K562 (cell line): ENCODE data around the gene TMEM164. TPM values are rescaled to one million over a fixed set of nuclear protein-coding genes. Genes with fewer than 3 reads are reported as not detected.

Source experiments
- ATAC-seq: fragments of 200-7000 bp; cut with Tn5 transposase; 3 replicates; pipeline ENCODE4 v1.9.1; 2020; ENCODE audit warnings: moderate library complexity
- BruUV-seq: library from RNA; stranded (reverse); fragments of 400-500 nt; replicated peaks from 2 replicates; lab custom pipeline; 2021; lab: Mats Ljungman, UMichigan
- CTCF ChIA-PET: fragments of 300-600 bp; formaldehyde crosslinking; extraction: SDS; loops from one replicate; lab custom pipeline; 2021; ENCODE audit warnings: low intra/inter-chr PET ratio; lab: Yijun Ruan, JAX
- POLR2A ChIA-PET: fragments of 300-600, 350-650 bp; sonication (Branson Sonifier 250); formaldehyde crosslinking; extraction: SDS; loops from one replicate; lab custom pipeline; 2021; ENCODE audit warnings: antibody characterized with exemption, inconsistent platforms; lab: Yijun Ruan, JAX
- DNase-seq, 4 experiments: peaks; one replicate each; pipeline versions ENCODE4 v3.0.0 to v3.0.0-alpha.2; 2011 to 2018; ENCODE audit warnings: low spot score in 3 of 4, mixed read lengths in 3 of 4; ENCODE audit errors: extremely low read depth in 1 of 4
- FAIRE-seq: peaks from 2 replicates; lab custom pipeline; 2011; peaks lifted over from hg19 to GRCh38; lab: Jason Lieb, UNC
- H2AFZ ChIP-seq: 2 replicates; pipeline ENCODE4 v1.6.0; 2011; ENCODE audit warnings: low read depth, low read length, control low read depth, inconsistent platforms
- H3K27ac ChIP-seq: fragments of 200-600 bp; 3 replicates; pipeline ENCODE4 v1.8.0; 2011; ENCODE audit warnings: low read depth, mild to moderate bottlenecking, control low read depth, inconsistent platforms, low read length, moderate library complexity, mixed read lengths; ENCODE audit errors: extremely low read depth
- H3K27me3 ChIP-seq, 2 experiments: fragments of 300-600 bp in 1 of 2; 2 replicates in 1 of 2; 3 replicates in 1 of 2; pipeline versions ENCODE4 v1.6.0 to v1.8.0; 2011; ENCODE audit warnings: inconsistent platforms in 2 of 2, low read length in 2 of 2, mild to moderate bottlenecking in 1 of 2, mixed read lengths in 1 of 2, moderate library complexity in 1 of 2; ENCODE audit not compliant: control insufficient read depth in 2 of 2, insufficient read depth in 2 of 2
- H3K36me3 ChIP-seq: fragments of 300-600 bp; 3 replicates; pipeline ENCODE4 v1.8.0; 2011; ENCODE audit warnings: mild to moderate bottlenecking, low read length, inconsistent platforms; ENCODE audit not compliant: control insufficient read depth, insufficient read depth
- H3K4me1 ChIP-seq, 2 experiments: fragments of 200-600 bp in 1 of 2; replicated peaks in 1 of 2; 2 replicates in 1 of 2; 3 replicates in 1 of 2; pipeline versions ENCODE4 v1.5.1 to v1.8.0; 2011; ENCODE audit warnings: inconsistent platforms in 2 of 2, low read length in 2 of 2, mild to moderate bottlenecking in 1 of 2, mixed read lengths in 1 of 2, moderate library complexity in 1 of 2; ENCODE audit not compliant: control insufficient read depth in 2 of 2, insufficient read depth in 2 of 2
- H3K4me2 ChIP-seq: 2 replicates; pipeline ENCODE4 v1.6.1; 2011; ENCODE audit warnings: low read length, control low read depth, inconsistent platforms, mixed read lengths; ENCODE audit not compliant: insufficient read depth
- H3K4me3 ChIP-seq: fragments of 200-600 bp; sonication (generic), shearing (Covaris generic); 2 replicates; pipeline ENCODE4 v1.5.1; 2016; ENCODE audit warnings: control low read depth, inconsistent platforms
- H3K79me2 ChIP-seq: fragments of 200-600 bp; 3 replicates; pipeline ENCODE4 v1.8.0; 2011; ENCODE audit warnings: low read length, inconsistent platforms; ENCODE audit not compliant: control insufficient read depth, insufficient read depth
- H3K9ac ChIP-seq, 2 experiments: 2 replicates each; pipeline versions ENCODE4 v1.6.0 to v1.6.1; 2011; ENCODE audit warnings: low read depth in 2 of 2, low read length in 2 of 2, control low read depth in 1 of 2, inconsistent platforms in 1 of 2, mild to moderate bottlenecking in 1 of 2, mixed read lengths in 1 of 2; ENCODE audit not compliant: insufficient read depth in 1 of 2
- H3K9me1 ChIP-seq: one replicate; pipeline ENCODE4 v1.6.0; 2011; ENCODE audit warnings: inconsistent platforms, mild to moderate bottlenecking, low read length, moderate library complexity; ENCODE audit not compliant: control insufficient read depth, insufficient read depth
- H3K9me3 ChIP-seq: replicated peaks from 2 replicates; pipeline ENCODE4 v1.5.1; 2011; ENCODE audit warnings: low read depth, low read length, inconsistent platforms; ENCODE audit not compliant: control insufficient read depth, insufficient read depth
- H4K20me1 ChIP-seq: replicated peaks from 2 replicates; pipeline ENCODE4 v1.6.1; 2011; ENCODE audit warnings: low read length, inconsistent platforms, mixed read lengths; ENCODE audit not compliant: control insufficient read depth, insufficient read depth
- FOS ChIP-seq: IDR thresholded peaks from 3 replicates; pipeline ENCODE4 v1.6.1; 2011; ENCODE audit not compliant: insufficient read length; ENCODE audit errors: extremely low read depth
- FOXO4 ChIP-seq: fragments of 450-650 bp; formaldehyde crosslinking; IDR thresholded peaks from 2 replicates; pipeline ENCODE4 v1.4.0; 2020; ENCODE audit warnings: mild to moderate bottlenecking, moderate library complexity
- GABPB2 ChIP-seq: fragments of 250-450 bp; sonication (Bioruptor Pico); conservative IDR thresholded peaks from 2 replicates; pipeline ENCODE4 v1.5.1; 2021; ENCODE audit warnings: mild to moderate bottlenecking
- POLR2H ChIP-seq: IDR thresholded peaks from 2 replicates; pipeline ENCODE4 v1.6.1; 2016; ENCODE audit warnings: missing genetic modification characterization, low read depth, mild to moderate bottlenecking, control low read depth, missing compliant biosample characterization, moderate library complexity
- PTRF ChIP-seq: fragments of 450-650 bp; IDR thresholded peaks from 2 replicates; pipeline ENCODE4 v1.6.1; 2016; ENCODE audit warnings: mild to moderate bottlenecking, missing genetic modification characterization, missing compliant biosample characterization
- ZNF146 ChIP-seq: IDR thresholded peaks from one replicate; pipeline ENCODE4 v1.6.1; 2018; ENCODE audit warnings: missing compliant biosample characterization; ENCODE audit not compliant: unreplicated experiment
- WGBS: fragments of 100-300 bp; shearing (Covaris generic); methylation state at CpG from one replicate; pipeline ENCODE4 v1.1.6; 2016; ENCODE audit warnings: low coverage, mixed read lengths; ENCODE audit not compliant: insufficient coverage; ENCODE audit errors: missing lambda C conversion rate; 5-methylcytosine and 5-hydroxymethylcytosine counted together
- in situ Hi-C: fragments of 300-500 bp; cut with MboI; formaldehyde crosslinking; loops from 4 replicates; pipeline ENCODE4 v1.15.0; 2018; ENCODE audit warnings: inconsistent platforms, mixed read lengths
- intact Hi-C: fragments of 100-400 bp; cut with micrococcal nuclease; formaldehyde crosslinking; loops from 2 replicates; pipeline ENCODE4 v1.14.2; 2022
- polyA plus RNA-seq, 8 experiments: library from polyadenylated mRNA; depleted of rRNA in 4 of 8; stranded (reverse) in 5 of 8; unstranded in 3 of 8; fragments of >200 nt; fragmentation: Nextera tagmentation in 2 of 8; fragmentation: Illumina TruSeq in 1 of 8; extraction: Ambion mirVana in 2 of 8; extraction: Trizol in 1 of 8; gene quantifications; 2 replicates each; pipeline versions ENCODE4 v1.2.1 to v1.2.3, GENCODE V29; 2011 to 2014; ENCODE audit warnings: inconsistent platforms in 1 of 8, missing spikeins in 1 of 8
- total RNA-seq, 7 experiments: library from RNA; depleted of rRNA in 6 of 7; stranded (reverse); fragments of >200 nt in 6 of 7; fragmentation: Illumina TruSeq in 2 of 7; extraction: Trizol in 2 of 7; gene quantifications; 2 replicates each; pipeline versions ENCODE4 v1.2.1 to v1.2.3, GENCODE V29; 2011 to 2021; ENCODE audit warnings: low replicate concordance in 1 of 7

Gene TMEM164
- total and polyA plus RNA-seq, 9 of the 15 experiments (the other 6 are each of a cell fraction or from before 2014, with no cell fraction given): 2.4 to 57.3 (median 23.1) TPM

GRCh38 chrX:110162867-110163266 lies 160.0 kb downstream of the TMEM164 start:
- Histone ChIP-seq H4K20me1 (no peaks in the 10 kb centered on the region), H3K27me3 (no peaks in the 10 kb centered on the region), H3K27ac (no peak overlapping the region), H3K79me2 (peaks cover 21% of the 10 kb centered on the region; the same call in 2 of the 3 replicates)
- FAIRE-seq (no peak), ATAC-seq (no peak)
- BruUV-seq: no TSS peak
- in situ Hi-C loops: loop anchor here (5.0 to 25.0 kb wide), 3 partner anchors 244 to 699 kb away; no protein-coding TSS in a partner anchor
- no peak for TF ChIP-seq PTRF
- no peak for TF ChIP-seq FOXO4
- TF ChIP-seq POLR2H (tag): no peak
- TF ChIP-seq ZNF146 (CRISPR knock-in tag): no peak
- no peak for TF ChIP-seq GABPB2 (CRISPR knock-in tag)
- no peak for TF ChIP-seq FOS
- TF ChIP-seq, all 486 proteins: peak for 0
- Histone ChIP-seq H3K36me3 (peaks cover 13% of the 10 kb centered on the region; the same call in 1 of the 3 replicates), H3K4me1 (peaks cover 10 to 37% of the 10 kb centered on the region in 2 experiments; a peak in 4 of 5 replicates), H3K9me1 (no peaks in the 10 kb centered on the region), H3K9me3 (no peaks in the 10 kb centered on the region), H3K4me2 (no peak overlapping the region), H3K4me3 (no peak overlapping the region), H3K9ac (no peak overlapping the region), H2AFZ (no peak overlapping the region)
- POLR2A ChIA-PET: no interaction called here
- no peak for DNase-seq
- CTCF ChIA-PET: no interaction called here
- intact Hi-C loops: loop anchor here (2.0 kb wide), 1 partner anchor 154 kb away; no protein-coding TSS in a partner anchor
- WGBS: 0% methylated on average over 1 of the region's 1 CpG
